CD4-positive, alpha-beta memory T cell (primary cell): ENCODE measurements around the gene PLSCR3. TPM values are rescaled to one million over a fixed set of nuclear protein-coding genes. Genes with fewer than 3 reads are reported as not detected.

Source experiments
- CTCF ChIA-PET: fragments of 350-600 bp; sonication (Branson Sonifier 250); formaldehyde crosslinking; loops from one replicate; lab custom pipeline; 2021; ENCODE audit warnings: inconsistent platforms; ENCODE audit not compliant: partially characterized antibody; lab: Charles Lee
- POLR2A ChIA-PET: fragments of 350-600 bp; sonication (Branson Sonifier 250); formaldehyde crosslinking; loops from one replicate; lab custom pipeline; 2021; ENCODE audit not compliant: partially characterized antibody; lab: Charles Lee
- DNase-seq, 5 donors: peaks; one replicate each; pipeline versions ENCODE4 v3.0.0 to v3.0.0-alpha.2; 2020 to 2022; ENCODE audit warnings: mixed read lengths in 1 of 5
- H3K27ac ChIP-seq: one replicate; pipeline ENCODE4 v1.7.0; 2013; ENCODE audit warnings: low read depth, low read length
- H3K27me3 ChIP-seq: 2 replicates; pipeline ENCODE4 v1.7.0; 2013; ENCODE audit warnings: mild to moderate bottlenecking, low read length, moderate library complexity; ENCODE audit not compliant: insufficient read depth
- H3K36me3 ChIP-seq: 2 replicates; pipeline ENCODE4 v1.7.0; 2013; ENCODE audit warnings: mild to moderate bottlenecking, low read length, moderate library complexity; ENCODE audit not compliant: insufficient read depth
- H3K4me1 ChIP-seq: 2 replicates; pipeline ENCODE4 v1.7.0; 2013; ENCODE audit warnings: mild to moderate bottlenecking, low read length, moderate library complexity; ENCODE audit not compliant: insufficient read depth
- H3K4me3 ChIP-seq, 2 donors: one replicate each; pipeline ENCODE4 v1.7.0; 2013; ENCODE audit warnings: low read length in 2 of 2, mild to moderate bottlenecking in 1 of 2
- H3K9me3 ChIP-seq, 2 donors: one replicate each; pipeline ENCODE4 v1.7.0; 2013; ENCODE audit warnings: low read length in 2 of 2, control low read depth in 1 of 2; ENCODE audit not compliant: control insufficient read depth in 1 of 2
- H3K27ac Mint-ChIP-seq, 7 donors: one replicate each; pipeline ENCODE4 v1.8.0; 2020 to 2021; ENCODE audit warnings: mixed read lengths in 7 of 7, mild to moderate bottlenecking in 6 of 7, inconsistent platforms in 3 of 7, moderate library complexity in 3 of 7
- H3K27me3 Mint-ChIP-seq, 2 donors: one replicate each; pipeline ENCODE4 v1.8.0; 2020 to 2021; ENCODE audit warnings: mixed read lengths in 2 of 2
- H3K36me3 Mint-ChIP-seq, 2 donors: one replicate each; pipeline ENCODE4 v1.8.0; 2020 to 2021; ENCODE audit warnings: mixed read lengths in 2 of 2, inconsistent platforms in 1 of 2, mild to moderate bottlenecking in 1 of 2
- H3K4me1 Mint-ChIP-seq, 4 donors: one replicate each; pipeline ENCODE4 v1.8.0; 2020 to 2021; ENCODE audit warnings: mixed read lengths in 4 of 4, mild to moderate bottlenecking in 1 of 4
- H3K4me3 Mint-ChIP-seq, 8 donors: one replicate each; pipeline ENCODE4 v1.8.0; 2020 to 2021; ENCODE audit warnings: mixed read lengths in 8 of 8, mild to moderate bottlenecking in 7 of 8, moderate library complexity in 6 of 8, inconsistent platforms in 3 of 8
- H3K9me3 Mint-ChIP-seq, 8 donors: one replicate each; pipeline ENCODE4 v1.8.0; 2020 to 2021; ENCODE audit warnings: mixed read lengths in 8 of 8, mild to moderate bottlenecking in 5 of 8, inconsistent platforms in 3 of 8, moderate library complexity in 1 of 8
- intact Hi-C: fragments of 100-400 bp; cut with micrococcal nuclease; formaldehyde crosslinking; loops from one replicate; pipeline ENCODE4 v1.15.1; 2023
- polyA plus RNA-seq, 2 donors: library from polyadenylated mRNA; unstranded; fragments of 300-500 nt; fragmentation: Illumina TruSeq; gene quantifications; one replicate each; pipeline ENCODE4 v1.2.3, GENCODE V29; 2021
- total RNA-seq, 2 experiments: library from RNA; stranded (reverse); gene quantifications; one replicate each; pipeline ENCODE4 v1.2.3, GENCODE V29; 2021

The PLSCR3 gene
- 10 to 100 TPM; 90.3 to 91.9 TPM for total RNA-seq
- 100 to 1,000 TPM; 174 to 242 TPM for polyA plus RNA-seq

- Histone ChIP-seq H3K27ac (peak within 1 kb of the TSS; percentile 91), H3K36me3 (peaks cover 29% of the 10 kb centered on the region), H3K4me1 (peaks cover 44% of the 10 kb centered on the region), H3K4me3 (peak within 1 kb of the TSS; percentile 78 to 94), H3K9me3 (no peaks in the 10 kb centered on the region), H3K27me3 (no peaks in the 10 kb centered on the region)
- Mint-ChIP-seq H3K4me1 (peaks cover 13 to 44% (median 31%) of the 10 kb centered on the region in 4 donors), H3K4me3 (peak within 1 kb of the TSS; percentile 93 to 97 (median 96)), H3K27me3 (no peaks in the 10 kb centered on the region), H3K36me3 (peaks cover 28 to 32% of the 10 kb centered on the region in 2 donors), H3K9me3 (peaks cover 0 to 3% (median 0%) of the 10 kb centered on the region in 8 donors), H3K27ac (peak within 1 kb of the TSS; percentile 92 to 98 (median 94))
- ChIA-PET CTCF (interaction anchor here (0.8 to 3.4 kb wide), 3 partner anchors 37 to 166 kb away, joined by 3 to 8 read pairs (median 4); no protein-coding TSS in a partner anchor), POLR2A (interaction anchor here (0.6 to 4.3 kb wide), 13 partner anchors 9 to 189 kb away, joined by 3 to 57 read pairs (median 6); partner anchors contain the start of genes ACADVL, ACAP1, DLG4 and MPDU1)
- DNase-seq, result peak; percentile 76 to 88 (median 83)
- intact Hi-C loops, result loop anchor here (1.0 to 5.0 kb wide), 4 partner anchors 10 to 42 kb away; partner anchors contain the start of genes KCTD11, TMEM102 and TMEM256
These were observed at the start of gene PLSCR3 for GRCh38 chr17:7394452-7395191. Gene PLSCR3, minus strand, starts transcription at chr17:7394525. Its CDS starts 415 bp downstream, at chr17:7394110.

DNA sequence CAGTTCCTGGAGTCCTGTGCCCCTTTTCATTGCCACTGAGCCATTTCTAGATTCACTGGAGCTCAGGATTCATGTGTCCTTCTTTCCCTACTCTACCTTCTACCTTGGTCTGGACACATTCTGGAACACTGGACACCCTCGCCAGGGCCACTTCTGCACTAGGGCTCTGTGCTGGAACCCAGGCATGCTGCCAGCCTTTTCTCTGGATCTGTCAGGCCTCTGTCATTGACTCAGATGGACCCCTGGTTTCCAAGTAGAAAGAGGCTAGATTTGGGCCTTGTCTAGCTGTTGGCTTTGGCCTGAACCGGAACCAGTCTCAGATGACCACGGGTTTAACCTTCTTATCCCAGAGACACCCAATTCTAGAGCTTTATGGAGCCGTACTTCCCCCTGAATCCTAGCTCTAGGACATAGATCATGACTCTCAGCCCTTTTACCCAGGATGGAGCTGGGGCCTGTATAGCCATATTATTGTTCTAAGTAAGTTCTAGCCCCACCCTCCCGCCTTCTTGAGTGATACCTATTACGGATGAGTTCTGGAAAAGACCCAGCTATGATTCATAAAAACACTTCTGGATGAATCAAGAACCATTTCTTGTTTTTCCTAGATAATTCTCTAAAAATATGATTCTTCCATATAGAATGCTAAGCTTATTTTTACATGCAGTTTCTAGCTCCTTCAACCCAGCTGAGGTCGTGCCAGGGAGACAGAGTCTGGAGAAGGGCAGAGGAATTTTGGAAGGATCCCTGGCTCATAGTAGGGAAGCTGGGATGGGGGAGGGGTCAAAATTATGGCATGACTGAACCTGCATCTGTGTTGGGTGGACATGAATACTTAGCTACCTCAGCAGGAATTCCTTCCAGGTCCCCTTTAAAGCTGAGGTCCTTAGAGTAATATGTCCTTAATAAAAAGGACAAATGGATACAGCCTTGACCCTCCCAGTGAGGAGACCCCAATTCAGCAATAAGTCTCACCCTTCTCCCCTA lies 49.5 kb upstream of the PLSCR3 start:
- no peaks in the 10 kb centered on the region for H3K9me3 ChIP-seq
- H3K36me3 Mint-ChIP-seq, result peaks cover 0 to 11% of the 10 kb centered on the region in 2 donors
- intact Hi-C loops, result no loop called here
- peak overlapping the region in 1 of 7 donors; percentile 7 for H3K27ac Mint-ChIP-seq
- H3K27me3 ChIP-seq, result peaks cover 55% of the 10 kb centered on the region
- DNase-seq, result peak in 1 of 5 donors; percentile 35
- no peak overlapping the region for H3K4me3 ChIP-seq
- no peak overlapping the region for H3K27ac ChIP-seq
- H3K36me3 ChIP-seq, result no peaks in the 10 kb centered on the region
- H3K4me1 Mint-ChIP-seq, result peaks cover 16 to 47% (median 33%) of the 10 kb centered on the region in 4 donors
- ChIA-PET POLR2A (interaction anchor here (0.9 to 4.4 kb wide), 6 partner anchors 8 to 140 kb away, joined by 3 to 46 read pairs (median 26); partner anchors contain the start of genes MPDU1, POLR2A, SLC35G6 and TMEM102), CTCF (interaction anchor here (0.8 to 1.5 kb wide), 7 partner anchors 8 to 244 kb away, joined by 3 to 6 read pairs (median 3); partner anchors contain the start of genes TMEM102 and TP53)
- peak overlapping the region in 1 of 8 donors; percentile 44 for H3K4me3 Mint-ChIP-seq
- H3K27me3 Mint-ChIP-seq, result peaks cover 42 to 60% of the 10 kb centered on the region in 2 donors
- H3K9me3 Mint-ChIP-seq, result peaks cover 0 to 2% (median 0%) of the 10 kb centered on the region in 8 donors
- H3K4me1 ChIP-seq, result peaks cover 39% of the 10 kb centered on the region

DNA sequence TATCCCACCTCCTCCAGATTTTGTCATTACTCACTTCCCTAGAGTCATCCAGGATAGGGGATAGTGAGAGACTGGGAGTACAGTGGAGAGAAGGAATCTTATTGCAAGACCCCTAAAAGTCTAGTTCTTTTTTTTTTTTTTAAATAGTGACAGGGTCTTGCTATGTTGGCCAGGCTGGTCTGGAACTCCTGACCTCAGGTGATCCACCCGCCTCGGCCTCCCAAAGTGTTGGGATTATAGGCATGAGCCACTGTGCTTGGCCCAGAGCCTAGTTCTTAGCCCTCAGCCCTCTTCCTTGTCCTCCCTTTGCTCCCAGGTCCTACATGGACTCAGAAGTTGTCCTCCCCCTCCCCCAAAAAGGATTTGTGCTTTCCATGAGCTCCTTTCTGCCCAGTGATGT lies 47.8 kb upstream of the PLSCR3 start:
- Histone ChIP-seq H3K36me3 (no peaks in the 10 kb centered on the region), H3K9me3 (no peaks in the 10 kb centered on the region), H3K27ac (no peak overlapping the region), H3K4me1 (peaks cover 55% of the 10 kb centered on the region), H3K27me3 (peaks cover 56% of the 10 kb centered on the region), H3K4me3 (no peak overlapping the region)
- CTCF ChIA-PET, result interaction anchor here (1.4 to 2.9 kb wide), 3 partner anchors 12 to 119 kb away, joined by 4 to 11 read pairs (median 8); partner anchors contain the start of genes NEURL4 and SENP3
- H3K36me3 Mint-ChIP-seq, result peaks cover 0 to 7% of the 10 kb centered on the region in 2 donors
- peak overlapping the region in 2 of 8 donors; percentile 17 to 30 for H3K4me3 Mint-ChIP-seq
- intact Hi-C loops, result no loop called here
- POLR2A ChIA-PET, result interaction anchor here (0.7 to 9.3 kb wide), 5 partner anchors 14 to 106 kb away, joined by 3 to 138 read pairs (median 6); partner anchors contain the start of genes ACAP1, SLC35G6 and ZBTB4
- no peaks in the 10 kb centered on the region for H3K9me3 Mint-ChIP-seq
- no peak for DNase-seq
- peaks cover 24 to 51% (median 40%) of the 10 kb centered on the region in 4 donors for H3K4me1 Mint-ChIP-seq
- H3K27me3 Mint-ChIP-seq, result peaks cover 36 to 54% of the 10 kb centered on the region in 2 donors
- H3K27ac Mint-ChIP-seq, result peak overlapping the region in 1 of 7 donors; percentile 30

GRCh38 chr17:7441266-7441665 lies 46.9 kb upstream of the PLSCR3 start:
- peaks cover 26 to 56% (median 40%) of the 10 kb centered on the region in 4 donors for H3K4me1 Mint-ChIP-seq
- no peaks in the 10 kb centered on the region for H3K36me3 ChIP-seq
- H3K9me3 Mint-ChIP-seq, result no peaks in the 10 kb centered on the region
- no peak overlapping the region for H3K27ac ChIP-seq
- H3K4me3 Mint-ChIP-seq, result peak overlapping the region in 1 of 8 donors; percentile 52
- H3K27me3 ChIP-seq, result peaks cover 48% of the 10 kb centered on the region
- intact Hi-C loops, result no loop called here
- H3K4me1 ChIP-seq, result peaks cover 55% of the 10 kb centered on the region
- H3K36me3 Mint-ChIP-seq, result peaks cover 2 to 5% of the 10 kb centered on the region in 2 donors
- peak in 1 of 5 donors; percentile 7 for DNase-seq
- peak overlapping the region in 1 of 7 donors; percentile 30 for H3K27ac Mint-ChIP-seq
- ChIA-PET CTCF (interaction anchor here (0.8 to 2.9 kb wide), 6 partner anchors 13 to 120 kb away, joined by 3 to 11 read pairs (median 4); partner anchors contain the start of genes NEURL4 and SENP3), POLR2A (interaction anchor here (0.7 to 9.3 kb wide), 6 partner anchors 15 to 120 kb away, joined by 3 to 176 read pairs (median 48); partner anchors contain the start of genes ACAP1, POLR2A, SENP3 and SLC35G6)
- H3K4me3 ChIP-seq, result no peak overlapping the region
- H3K27me3 Mint-ChIP-seq, result peaks cover 35 to 51% of the 10 kb centered on the region in 2 donors
- no peaks in the 10 kb centered on the region for H3K9me3 ChIP-seq

DNA sequence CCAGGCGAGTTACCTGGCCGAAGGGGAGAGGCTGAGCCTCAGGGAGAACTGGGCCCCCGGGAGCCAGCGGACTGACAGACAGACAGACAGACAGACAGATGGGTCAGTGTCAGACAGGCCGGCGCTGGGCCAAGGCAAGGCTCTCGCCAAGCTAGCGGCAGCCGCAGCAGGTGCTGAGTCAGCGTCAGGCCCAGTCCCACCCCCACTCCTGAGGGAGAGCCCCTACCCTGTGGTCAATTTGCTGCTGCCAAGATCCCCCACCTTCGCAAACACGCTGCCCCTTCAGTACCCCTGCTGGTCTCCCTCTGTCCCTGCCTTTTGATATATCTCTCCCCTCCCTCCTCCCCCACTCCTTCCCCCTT lies 46.5 kb upstream of the PLSCR3 start:
- Mint-ChIP-seq H3K9me3 (no peaks in the 10 kb centered on the region), H3K36me3 (peaks cover 4 to 5% of the 10 kb centered on the region in 2 donors), H3K4me3 (peak overlapping the region in 1 of 8 donors; percentile 75), H3K27me3 (peaks cover 33 to 49% of the 10 kb centered on the region in 2 donors), H3K4me1 (peaks cover 25 to 56% (median 40%) of the 10 kb centered on the region in 4 donors), H3K27ac (no peak overlapping the region)
- POLR2A ChIA-PET, result interaction anchor here (0.8 to 9.3 kb wide), 6 partner anchors 15 to 120 kb away, joined by 3 to 176 read pairs (median 48); partner anchors contain the start of genes ACAP1, POLR2A, SENP3 and SLC35G6
- H3K27ac ChIP-seq, result no peak overlapping the region
- no peaks in the 10 kb centered on the region for H3K9me3 ChIP-seq
- DNase-seq, result peak in 1 of 5 donors; percentile 43
- intact Hi-C loops, result no loop called here
- no peaks in the 10 kb centered on the region for H3K36me3 ChIP-seq
- no peak overlapping the region for H3K4me3 ChIP-seq
- H3K27me3 ChIP-seq, result peaks cover 44% of the 10 kb centered on the region
- CTCF ChIA-PET, result interaction anchor here (0.8 to 2.9 kb wide), 6 partner anchors 13 to 120 kb away, joined by 3 to 11 read pairs (median 4); partner anchors contain the start of genes NEURL4 and SENP3
- H3K4me1 ChIP-seq, result peaks cover 55% of the 10 kb centered on the region
